Activated gamma-delta T cell (primary cell): Measurements from ENCODE around the gene ITCH.
"Not testable (repeated sequence)": the region's sequence is repeated elsewhere in the genome, so short reads cannot be mapped to it uniquely, and the experiment has no call there.

ENCODE experiments used
- DNase-seq: peaks from one replicate; lab custom pipeline; 2025; lab: John Stamatoyannopoulos, UW

ITCH gene

GRCh38 chr20:34507702-34508413, 144.8 kb downstream of the ITCH start:
- no peak for DNase-seq

GRCh38 chr20:34510575-34510974, 147.5 kb downstream of the ITCH start:
- DNase-seq, result no peak

- DNase-seq, result no peak
Observed at GRCh38 chr20:34511891-34512265, 148.8 kb downstream of the ITCH start.

GRCh38 chr20:34512266-34512954, 149.3 kb downstream of the ITCH start:
- no peak for DNase-seq

GRCh38 chr20:34512955-34513419, 149.9 kb downstream of the ITCH start:
- no peak for DNase-seq

- DNase-seq, result not testable (repeated sequence)
Observed at GRCh38 chr20:34514034-34514433, 151.0 kb downstream of the ITCH start.

GRCh38 chr20:34514897-34515483, 151.9 kb downstream of the ITCH start:
- DNase-seq, result no peak

GRCh38 chr20:34515484-34516246, 152.6 kb downstream of the ITCH start:
- DNase-seq, result peak; percentile 32

GRCh38 chr20:34516247-34517113, 153.4 kb downstream of the ITCH start, which contains the start of gene DYNLRB1:
TSS of gene DYNLRB1 (plus strand) at chr20:34516422. CDS start at chr20:34516459, 37 bp downstream.
- peak; percentile 55 for DNase-seq

GRCh38 chr20:34517114-34517505, 154.0 kb downstream of the ITCH start:
- DNase-seq, result no peak

- DNase-seq, result not testable (repeated sequence)
Observed at GRCh38 chr20:34518863-34519262, 155.8 kb downstream of the ITCH start.

- not testable (repeated sequence) for DNase-seq
Observed at GRCh38 chr20:34519841-34520240, 156.8 kb downstream of the ITCH start.

GRCh38 chr20:34522969-34523871, 160.1 kb downstream of the ITCH start:
- DNase-seq, result no peak

GRCh38 chr20:34524426-34524825, 161.4 kb downstream of the ITCH start:
- DNase-seq, result no peak

- DNase-seq, result no peak
Observed at GRCh38 chr20:34525342-34525708, 162.3 kb downstream of the ITCH start.

GRCh38 chr20:34525709-34526416, 162.8 kb downstream of the ITCH start:
- no peak for DNase-seq

GRCh38 chr20:34526466-34526865, 163.4 kb downstream of the ITCH start:
- no peak for DNase-seq

GRCh38 chr20:34527016-34527415, 163.9 kb downstream of the ITCH start:
- DNase-seq, result no peak

- no peak for DNase-seq
Observed at GRCh38 chr20:34528921-34529297, 165.8 kb downstream of the ITCH start.

GRCh38 chr20:34529742-34530141, 166.7 kb downstream of the ITCH start:
- DNase-seq, result no peak
